ENCODE data around the gene ATG4A. TPM values are rescaled to one million over a fixed set of nuclear protein-coding genes. Genes with fewer than 3 reads are reported as not detected.

The ATG4A gene
- 7.4 to 9.3 TPM (median 7.7 TPM) in 5 replicates for total RNA-seq (2022; extraction: Qiagen RNA extraction)

DNA sequence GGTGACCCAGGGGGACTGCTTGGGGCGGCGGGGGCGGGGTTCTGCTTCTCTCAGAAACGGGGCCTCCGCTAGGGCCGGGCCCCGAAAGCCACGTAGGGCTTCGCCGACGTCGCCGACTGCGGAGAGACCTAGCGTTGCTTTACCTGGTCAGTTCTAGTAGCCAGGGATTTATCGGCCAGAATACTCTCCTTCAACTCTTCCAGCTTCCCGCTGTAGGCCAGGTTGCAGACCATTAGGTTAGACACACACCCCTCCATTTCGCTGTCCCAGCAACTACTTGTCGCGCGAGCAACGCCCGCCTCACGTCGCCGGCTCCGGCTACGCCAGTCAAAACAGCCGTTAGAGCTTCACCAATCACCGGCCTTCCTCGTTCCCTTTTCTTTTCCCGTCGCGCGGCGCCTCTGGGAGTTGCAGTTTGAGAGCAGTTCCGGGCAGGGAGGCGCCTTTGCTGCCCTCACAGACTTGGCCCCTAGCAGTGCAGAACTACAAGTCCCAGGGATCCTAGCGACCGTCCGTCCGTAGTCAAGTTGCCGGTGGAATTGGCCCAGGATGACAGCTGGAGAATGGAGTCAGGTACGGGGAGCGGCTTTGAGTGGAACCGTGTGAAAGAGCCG, at the start of gene ATG4A, which contains the start of gene PSMD10:
ATG4A (plus strand) TSS at position 515 of the 614 bp plus-strand sequence; CDS start at position 564, 49 bp downstream.
PSMD10 (minus strand) TSS at position 279 of the 614 bp plus-strand sequence; CDS start at position 257, 22 bp downstream.

GRCh38 chrX:108044554-108045256, 46.9 kb upstream of the ATG4A start, which contains the start of gene VSIG1:
TSS of gene VSIG1 (plus strand) at chrX:108045065. CDS start at chrX:108045131, 66 bp downstream.

Other genes starting within 250 kb of the ATG4A start
- 0.08 TPM in 1 of 5 replicates, not detected in the others for gene TEX13B, start 109.4 kb upstream of the ATG4A start, total RNA-seq (2022; extraction: Qiagen RNA extraction)
- 0.12 to 0.75 TPM (median 0.30 TPM) in 5 replicates for gene VSIG1, start 46.7 kb upstream of the ATG4A start, total RNA-seq (2022; extraction: Qiagen RNA extraction)
- 65.1 to 76.5 TPM (median 70.4 TPM) in 5 replicates for gene PSMD10, start 236 bp upstream of the ATG4A start, total RNA-seq (2022; extraction: Qiagen RNA extraction)